Liver (tissue), 9 donors: Measurements from ENCODE around the gene RNH1. TPM values are rescaled to one million over a fixed set of nuclear protein-coding genes. Genes with fewer than 3 reads are reported as not detected.

ENCODE experiments used
- DNase-seq: peaks from one replicate; pipeline ENCODE4 v3.0.0-alpha.2; 2017; ENCODE audit warnings: low spot score
- H3K27ac ChIP-seq, 2 donors: one replicate each; pipeline ENCODE4 v1.7.0; 2013; ENCODE audit warnings: inconsistent platforms in 2 of 2, low read length in 2 of 2, control low read depth in 1 of 2, low read depth in 1 of 2, mild to moderate bottlenecking in 1 of 2
- H3K27me3 ChIP-seq, 4 donors: one replicate each; pipeline versions ENCODE4 v1.6.1 to v1.7.0; 2013; ENCODE audit warnings: low read length in 3 of 4, inconsistent platforms in 1 of 4, mild to moderate bottlenecking in 1 of 4, moderate library complexity in 1 of 4; ENCODE audit not compliant: control insufficient read depth in 4 of 4, insufficient read depth in 4 of 4
- H3K36me3 ChIP-seq, 4 donors: one replicate each; pipeline versions ENCODE4 v1.6.1 to v1.7.0; 2013; ENCODE audit warnings: low read length in 3 of 4, mild to moderate bottlenecking in 3 of 4, low read depth in 1 of 4, moderate library complexity in 1 of 4; ENCODE audit not compliant: control insufficient read depth in 4 of 4, insufficient read depth in 3 of 4
- H3K4me1 ChIP-seq, 4 donors: one replicate each; pipeline versions ENCODE4 v1.6.1 to v1.7.0; 2013; ENCODE audit warnings: low read length in 3 of 4, mild to moderate bottlenecking in 3 of 4, moderate library complexity in 1 of 4; ENCODE audit not compliant: control insufficient read depth in 4 of 4, insufficient read depth in 4 of 4
- H3K4me3 ChIP-seq, 3 donors: one replicate each; pipeline versions ENCODE4 v1.6.1 to v1.7.0; 2013; ENCODE audit warnings: low read length in 3 of 3, control low read depth in 1 of 3, low read depth in 1 of 3, mild to moderate bottlenecking in 1 of 3
- H3K9ac ChIP-seq, 2 donors: one replicate each; pipeline ENCODE4 v1.7.0; 2013; ENCODE audit warnings: low read length in 2 of 2, mild to moderate bottlenecking in 2 of 2, moderate library complexity in 2 of 2, control low read depth in 1 of 2, low read depth in 1 of 2
- H3K9me3 ChIP-seq, 4 donors: one replicate each; pipeline versions ENCODE4 v1.6.1 to v1.7.0; 2013; ENCODE audit warnings: low read length in 3 of 4; ENCODE audit not compliant: control insufficient read depth in 4 of 4
- ATF3 ChIP-seq: IDR thresholded peaks from 2 replicates; pipeline ENCODE4 v1.6.1; 2016; ENCODE audit warnings: antibody characterized with exemption
- EGR1 ChIP-seq, 2 donors: IDR thresholded peaks; 2 replicates each; pipeline ENCODE4 v1.6.1; 2016 to 2018; ENCODE audit warnings: antibody characterized with exemption in 2 of 2, low read depth in 2 of 2
- FOXA1 ChIP-seq: IDR thresholded peaks from 2 replicates; pipeline ENCODE4 v1.6.1; 2016; ENCODE audit warnings: antibody characterized with exemption
- FOXA2 ChIP-seq: IDR thresholded peaks from 2 replicates; pipeline ENCODE4 v1.6.1; 2016; ENCODE audit warnings: antibody characterized with exemption
- GABPA ChIP-seq, 2 donors: IDR thresholded peaks in 1 of 2; conservative IDR thresholded peaks in 1 of 2; 2 replicates each; pipeline ENCODE4 v1.6.1; 2016; ENCODE audit warnings: antibody characterized with exemption in 2 of 2, mild to moderate bottlenecking in 1 of 2, moderate library complexity in 1 of 2
- HNF4A ChIP-seq, 2 donors: conservative IDR thresholded peaks; 2 replicates each; pipeline ENCODE4 v1.6.1; 2016; ENCODE audit warnings: antibody characterized with exemption in 2 of 2, mild to moderate bottlenecking in 2 of 2
- HNF4G ChIP-seq: IDR thresholded peaks from 2 replicates; pipeline ENCODE4 v1.6.1; 2016; ENCODE audit warnings: antibody characterized with exemption
- JUND ChIP-seq, 2 donors: IDR thresholded peaks; 2 replicates each; pipeline ENCODE4 v1.6.1; 2016; ENCODE audit warnings: antibody characterized with exemption in 2 of 2
- MAX ChIP-seq: IDR thresholded peaks from 2 replicates; pipeline ENCODE4 v1.6.1; 2016; ENCODE audit warnings: antibody characterized with exemption
- NR2F2 ChIP-seq: IDR thresholded peaks from 2 replicates; pipeline ENCODE4 v1.6.1; 2016; ENCODE audit warnings: antibody characterized with exemption
- RAD21 ChIP-seq, 2 donors: IDR thresholded peaks; 2 replicates each; pipeline ENCODE4 v1.6.1; 2016; ENCODE audit warnings: antibody characterized with exemption in 2 of 2, mild to moderate bottlenecking in 2 of 2
- RXRA ChIP-seq, 2 donors: IDR thresholded peaks; 2 replicates each; pipeline ENCODE4 v1.6.1; 2017 to 2018; ENCODE audit warnings: antibody characterized with exemption in 2 of 2, mild to moderate bottlenecking in 1 of 2
- SP1 ChIP-seq: IDR thresholded peaks from 2 replicates; pipeline ENCODE4 v1.6.1; 2018; ENCODE audit warnings: antibody characterized with exemption, mild to moderate bottlenecking
- TAF1 ChIP-seq: conservative IDR thresholded peaks from 2 replicates; pipeline ENCODE4 v1.6.1; 2016; ENCODE audit warnings: antibody characterized with exemption, mild to moderate bottlenecking
- YY1 ChIP-seq: IDR thresholded peaks from 2 replicates; pipeline ENCODE4 v1.6.1; 2016; ENCODE audit warnings: antibody characterized with exemption, mild to moderate bottlenecking
- ZBTB33 ChIP-seq: IDR thresholded peaks from 2 replicates; pipeline ENCODE4 v1.6.1; 2016; ENCODE audit warnings: antibody characterized with exemption
- WGBS: extraction: QIAGEN DNeasy Blood & Tissue Kit; methylation state at CpG from one replicate; pipeline ENCODE4 v1.1.7; 2013; 5-methylcytosine and 5-hydroxymethylcytosine counted together
- polyA plus RNA-seq, 2 donors: library from polyadenylated mRNA; stranded (reverse) in 1 of 2; unstranded in 1 of 2; fragments of 200-250 nt in 1 of 2; fragments of >200 nt in 1 of 2; fragmentation: Nextera tagmentation in 1 of 2; extraction: Ambion mirVana in 1 of 2; gene quantifications; one replicate each; pipeline versions ENCODE4 v1.2.1 to v1.2.3, GENCODE V29; 2013 to 2015
- total RNA-seq, 2 donors: library from RNA; depleted of rRNA; stranded (reverse); fragments of >200 nt; gene quantifications; one replicate each; pipeline ENCODE4 v1.2.3, GENCODE V29; 2014
- TF ChIP-seq, protein P1 (sequence below): IDR thresholded peaks from 2 replicates; pipeline ENCODE4 v1.6.1; 2016; ENCODE audit warnings: antibody characterized with exemption, mild to moderate bottlenecking
- TF ChIP-seq, protein P2 (sequence below): fragments of 150-350 bp; IDR thresholded peaks from 2 replicates; pipeline ENCODE4 v1.5.1; 2017; ENCODE audit warnings: improper control_type of control experiment, low read depth, low read length; ENCODE audit not compliant: missing input control
- donor health status: healthy.
- donor health status: healthy.
- donor health status: healthy.
- donor health status: healthy.
- donor health status: healthy.

Gene RNH1
- total and polyA plus RNA-seq, 4 donors = 68.5 to 99.1 (median 76.8) TPM

- Histone ChIP-seq H3K4me1 (peaks cover 6 to 21% (median 10%) of the 10 kb centered on the region in 4 donors), H3K4me3 (no peak overlapping the region), H3K9ac (no peak overlapping the region), H3K27ac (no peak overlapping the region), H3K36me3 (peaks cover 0 to 1% (median 0%) of the 10 kb centered on the region in 4 donors), H3K27me3 (no peaks in the 10 kb centered on the region), H3K9me3 (no peaks in the 10 kb centered on the region)
- TF ChIP-seq EGR1 (IDR thresholded peaks at IDR 0.05; ENCODE audit: low read depth in 2 of 2) = no peak
- WGBS = 83% methylated on average over 5 of the region's 5 CpGs
- DNase-seq = no peak
These were observed 43.7 kb upstream of the RNH1 start for GRCh38 chr11:550746-551085.

GRCh38 chr11:550021-550745 is 43.1 kb upstream of the RNH1 start:
- no peaks in the 10 kb centered on the region for H3K27me3 ChIP-seq
- WGBS = 94% methylated on average over 25 of the region's 25 CpGs
- peaks cover 0 to 1% (median 0%) of the 10 kb centered on the region in 4 donors for H3K36me3 ChIP-seq
- DNase-seq = no peak
- H3K4me3 ChIP-seq = no peak overlapping the region
- no peak overlapping the region for H3K27ac ChIP-seq
- no peaks in the 10 kb centered on the region for H3K9me3 ChIP-seq
- peaks cover 6 to 19% (median 10%) of the 10 kb centered on the region in 4 donors for H3K4me1 ChIP-seq
- H3K9ac ChIP-seq = no peak overlapping the region
- TF ChIP-seq HNF4A (conservative IDR thresholded peaks at IDR 0.05) (no peak), GABPA (IDR thresholded peaks at IDR 0.05 in 1 of 2, conservative IDR thresholded peaks at IDR 0.05 in 1 of 2) (no peak), JUND (IDR thresholded peaks at IDR 0.05) (no peak), RAD21 (IDR thresholded peaks at IDR 0.05) (no peak), ATF3 (no peak), MAX (no peak), EGR1 (IDR thresholded peaks at IDR 0.05; ENCODE audit: low read depth in 2 of 2) (no peak), NR2F2 (no peak), YY1 (no peak), SP1 (no peak), TAF1 (no peak), FOXA1 (no peak), HNF4G (no peak), ZBTB33 (no peak), FOXA2 (no peak), RXRA (IDR thresholded peaks at IDR 0.05) (no peak)
- TF ChIP-seq, protein P1, sequence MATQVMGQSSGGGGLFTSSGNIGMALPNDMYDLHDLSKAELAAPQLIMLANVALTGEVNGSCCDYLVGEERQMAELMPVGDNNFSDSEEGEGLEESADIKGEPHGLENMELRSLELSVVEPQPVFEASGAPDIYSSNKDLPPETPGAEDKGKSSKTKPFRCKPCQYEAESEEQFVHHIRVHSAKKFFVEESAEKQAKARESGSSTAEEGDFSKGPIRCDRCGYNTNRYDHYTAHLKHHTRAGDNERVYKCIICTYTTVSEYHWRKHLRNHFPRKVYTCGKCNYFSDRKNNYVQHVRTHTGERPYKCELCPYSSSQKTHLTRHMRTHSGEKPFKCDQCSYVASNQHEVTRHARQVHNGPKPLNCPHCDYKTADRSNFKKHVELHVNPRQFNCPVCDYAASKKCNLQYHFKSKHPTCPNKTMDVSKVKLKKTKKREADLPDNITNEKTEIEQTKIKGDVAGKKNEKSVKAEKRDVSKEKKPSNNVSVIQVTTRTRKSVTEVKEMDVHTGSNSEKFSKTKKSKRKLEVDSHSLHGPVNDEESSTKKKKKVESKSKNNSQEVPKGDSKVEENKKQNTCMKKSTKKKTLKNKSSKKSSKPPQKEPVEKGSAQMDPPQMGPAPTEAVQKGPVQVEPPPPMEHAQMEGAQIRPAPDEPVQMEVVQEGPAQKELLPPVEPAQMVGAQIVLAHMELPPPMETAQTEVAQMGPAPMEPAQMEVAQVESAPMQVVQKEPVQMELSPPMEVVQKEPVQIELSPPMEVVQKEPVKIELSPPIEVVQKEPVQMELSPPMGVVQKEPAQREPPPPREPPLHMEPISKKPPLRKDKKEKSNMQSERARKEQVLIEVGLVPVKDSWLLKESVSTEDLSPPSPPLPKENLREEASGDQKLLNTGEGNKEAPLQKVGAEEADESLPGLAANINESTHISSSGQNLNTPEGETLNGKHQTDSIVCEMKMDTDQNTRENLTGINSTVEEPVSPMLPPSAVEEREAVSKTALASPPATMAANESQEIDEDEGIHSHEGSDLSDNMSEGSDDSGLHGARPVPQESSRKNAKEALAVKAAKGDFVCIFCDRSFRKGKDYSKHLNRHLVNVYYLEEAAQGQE = no peak
- TF ChIP-seq, protein P2, sequence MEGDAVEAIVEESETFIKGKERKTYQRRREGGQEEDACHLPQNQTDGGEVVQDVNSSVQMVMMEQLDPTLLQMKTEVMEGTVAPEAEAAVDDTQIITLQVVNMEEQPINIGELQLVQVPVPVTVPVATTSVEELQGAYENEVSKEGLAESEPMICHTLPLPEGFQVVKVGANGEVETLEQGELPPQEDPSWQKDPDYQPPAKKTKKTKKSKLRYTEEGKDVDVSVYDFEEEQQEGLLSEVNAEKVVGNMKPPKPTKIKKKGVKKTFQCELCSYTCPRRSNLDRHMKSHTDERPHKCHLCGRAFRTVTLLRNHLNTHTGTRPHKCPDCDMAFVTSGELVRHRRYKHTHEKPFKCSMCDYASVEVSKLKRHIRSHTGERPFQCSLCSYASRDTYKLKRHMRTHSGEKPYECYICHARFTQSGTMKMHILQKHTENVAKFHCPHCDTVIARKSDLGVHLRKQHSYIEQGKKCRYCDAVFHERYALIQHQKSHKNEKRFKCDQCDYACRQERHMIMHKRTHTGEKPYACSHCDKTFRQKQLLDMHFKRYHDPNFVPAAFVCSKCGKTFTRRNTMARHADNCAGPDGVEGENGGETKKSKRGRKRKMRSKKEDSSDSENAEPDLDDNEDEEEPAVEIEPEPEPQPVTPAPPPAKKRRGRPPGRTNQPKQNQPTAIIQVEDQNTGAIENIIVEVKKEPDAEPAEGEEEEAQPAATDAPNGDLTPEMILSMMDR = no peak
